Stimulated activated CD8-positive, alpha-beta memory T cell treated with anti-CD3 and anti-CD28 coated beads, Interleukin-12 subunit alpha, Interleukin-12 subunit beta, amount 100 ng/mL, for 4 hours (primary cell): Measurements from ENCODE around the gene SOS2.
"Not testable (repeated sequence)": the region's sequence is repeated elsewhere in the genome, so short reads cannot be mapped to it uniquely, and the experiment has no call there.

Experiments
- DNase-seq: peaks from one replicate; pipeline ENCODE4 v3.0.0-alpha.2; 2020; ENCODE audit warnings: low read depth

The SOS2 gene

GRCh38 chr14:50225974-50226297 is 5.4 kb downstream of the SOS2 start:
- DNase-seq: no peak

GRCh38 chr14:50225067-50225973 is 6.1 kb downstream of the SOS2 start:
- DNase-seq: no peak

- no peak for DNase-seq
Measured at GRCh38 chr14:50222055-50222613, 9.2 kb downstream of the SOS2 start.

- DNase-seq: no peak
Measured at GRCh38 chr14:50218501-50218900, 12.9 kb downstream of the SOS2 start.

- DNase-seq: no peak
Measured at GRCh38 chr14:50215416-50215815, 16.0 kb downstream of the SOS2 start.

GRCh38 chr14:50213795-50214194 is 17.6 kb downstream of the SOS2 start:
- DNase-seq: no peak

- DNase-seq: no peak
Measured at GRCh38 chr14:50212726-50213125, 18.7 kb downstream of the SOS2 start.

- DNase-seq: no peak
Measured at GRCh38 chr14:50210074-50210473, 21.3 kb downstream of the SOS2 start.

GRCh38 chr14:50198499-50198898 is 32.9 kb downstream of the SOS2 start:
- DNase-seq: no peak

- no peak for DNase-seq
Measured at GRCh38 chr14:50191499-50191898, 39.9 kb downstream of the SOS2 start.

- no peak for DNase-seq
Measured at GRCh38 chr14:50186107-50186506, 45.3 kb downstream of the SOS2 start.

GRCh38 chr14:50173891-50174290 is 57.5 kb downstream of the SOS2 start:
- no peak for DNase-seq

GRCh38 chr14:50171895-50172294 is 59.5 kb downstream of the SOS2 start:
- no peak for DNase-seq

- DNase-seq: not testable (repeated sequence)
Measured at GRCh38 chr14:50167381-50167780, 64.0 kb downstream of the SOS2 start.

GRCh38 chr14:50156111-50156510 is 75.3 kb downstream of the SOS2 start:
- DNase-seq: no peak

GRCh38 chr14:50148799-50149198 is 82.6 kb downstream of the SOS2 start:
- DNase-seq: no peak

- no peak for DNase-seq
Measured at GRCh38 chr14:50139192-50139591, 92.2 kb downstream of the SOS2 start.

GRCh38 chr14:50127802-50128201 is 103.6 kb downstream of the SOS2 start:
- DNase-seq: no peak

- no peak for DNase-seq
Measured at GRCh38 chr14:50123062-50123461, 108.3 kb downstream of the SOS2 start.

GRCh38 chr14:50122291-50122690 is 109.1 kb downstream of the SOS2 start:
- DNase-seq: no peak

- no peak for DNase-seq
Measured at GRCh38 chr14:50121486-50121885, 109.9 kb downstream of the SOS2 start.

- DNase-seq: no peak
Measured at GRCh38 chr14:50117456-50117855, 113.9 kb downstream of the SOS2 start.

- DNase-seq: no peak
Measured at GRCh38 chr14:50116966-50117365, 114.4 kb downstream of the SOS2 start.
